K562 (cell line): ENCODE measurements around the gene SLC23A2. TPM values are rescaled to one million over a fixed set of nuclear protein-coding genes. Genes with fewer than 3 reads are reported as not detected.

Experiments used
- ATAC-seq: fragments of 200-7000 bp; cut with Tn5 transposase; 3 replicates; pipeline ENCODE4 v1.9.1; 2020; ENCODE audit warnings: moderate library complexity
- BruUV-seq: library from RNA; stranded (reverse); fragments of 400-500 nt; replicated peaks from 2 replicates; lab custom pipeline; 2021; lab: Mats Ljungman, UMichigan
- CTCF ChIA-PET: fragments of 300-600 bp; formaldehyde crosslinking; extraction: SDS; loops from one replicate; lab custom pipeline; 2021; ENCODE audit warnings: low intra/inter-chr PET ratio; lab: Yijun Ruan, JAX
- POLR2A ChIA-PET: fragments of 300-600, 350-650 bp; sonication (Branson Sonifier 250); formaldehyde crosslinking; extraction: SDS; loops from one replicate; lab custom pipeline; 2021; ENCODE audit warnings: antibody characterized with exemption, inconsistent platforms; lab: Yijun Ruan, JAX
- DNase-seq, 4 experiments: peaks; one replicate each; pipeline versions ENCODE4 v3.0.0 to v3.0.0-alpha.2; 2011 to 2018; ENCODE audit warnings: low spot score in 3 of 4, mixed read lengths in 3 of 4; ENCODE audit errors: extremely low read depth in 1 of 4
- FAIRE-seq: peaks from 2 replicates; lab custom pipeline; 2011; peaks lifted over from hg19 to GRCh38; lab: Jason Lieb, UNC
- H2AFZ ChIP-seq: 2 replicates; pipeline ENCODE4 v1.6.0; 2011; ENCODE audit warnings: low read depth, low read length, control low read depth, inconsistent platforms
- H3K27ac ChIP-seq: fragments of 200-600 bp; 3 replicates; pipeline ENCODE4 v1.8.0; 2011; ENCODE audit warnings: low read depth, mild to moderate bottlenecking, control low read depth, inconsistent platforms, low read length, moderate library complexity, mixed read lengths; ENCODE audit errors: extremely low read depth
- H3K27me3 ChIP-seq, 2 experiments: fragments of 300-600 bp in 1 of 2; 2 replicates in 1 of 2; 3 replicates in 1 of 2; pipeline versions ENCODE4 v1.6.0 to v1.8.0; 2011; ENCODE audit warnings: inconsistent platforms in 2 of 2, low read length in 2 of 2, mild to moderate bottlenecking in 1 of 2, mixed read lengths in 1 of 2, moderate library complexity in 1 of 2; ENCODE audit not compliant: control insufficient read depth in 2 of 2, insufficient read depth in 2 of 2
- H3K36me3 ChIP-seq: fragments of 300-600 bp; 3 replicates; pipeline ENCODE4 v1.8.0; 2011; ENCODE audit warnings: mild to moderate bottlenecking, low read length, inconsistent platforms; ENCODE audit not compliant: control insufficient read depth, insufficient read depth
- H3K4me1 ChIP-seq, 2 experiments: fragments of 200-600 bp in 1 of 2; replicated peaks in 1 of 2; 2 replicates in 1 of 2; 3 replicates in 1 of 2; pipeline versions ENCODE4 v1.5.1 to v1.8.0; 2011; ENCODE audit warnings: inconsistent platforms in 2 of 2, low read length in 2 of 2, mild to moderate bottlenecking in 1 of 2, mixed read lengths in 1 of 2, moderate library complexity in 1 of 2; ENCODE audit not compliant: control insufficient read depth in 2 of 2, insufficient read depth in 2 of 2
- H3K4me2 ChIP-seq: 2 replicates; pipeline ENCODE4 v1.6.1; 2011; ENCODE audit warnings: low read length, control low read depth, inconsistent platforms, mixed read lengths; ENCODE audit not compliant: insufficient read depth
- H3K4me3 ChIP-seq: fragments of 200-600 bp; sonication (generic), shearing (Covaris generic); 2 replicates; pipeline ENCODE4 v1.5.1; 2016; ENCODE audit warnings: control low read depth, inconsistent platforms
- H3K79me2 ChIP-seq: fragments of 200-600 bp; 3 replicates; pipeline ENCODE4 v1.8.0; 2011; ENCODE audit warnings: low read length, inconsistent platforms; ENCODE audit not compliant: control insufficient read depth, insufficient read depth
- H3K9ac ChIP-seq, 2 experiments: 2 replicates each; pipeline versions ENCODE4 v1.6.0 to v1.6.1; 2011; ENCODE audit warnings: low read depth in 2 of 2, low read length in 2 of 2, control low read depth in 1 of 2, inconsistent platforms in 1 of 2, mild to moderate bottlenecking in 1 of 2, mixed read lengths in 1 of 2; ENCODE audit not compliant: insufficient read depth in 1 of 2
- H3K9me1 ChIP-seq: one replicate; pipeline ENCODE4 v1.6.0; 2011; ENCODE audit warnings: inconsistent platforms, mild to moderate bottlenecking, low read length, moderate library complexity; ENCODE audit not compliant: control insufficient read depth, insufficient read depth
- H3K9me3 ChIP-seq: replicated peaks from 2 replicates; pipeline ENCODE4 v1.5.1; 2011; ENCODE audit warnings: low read depth, low read length, inconsistent platforms; ENCODE audit not compliant: control insufficient read depth, insufficient read depth
- H4K20me1 ChIP-seq: replicated peaks from 2 replicates; pipeline ENCODE4 v1.6.1; 2011; ENCODE audit warnings: low read length, inconsistent platforms, mixed read lengths; ENCODE audit not compliant: control insufficient read depth, insufficient read depth
- FOXA3 ChIP-seq, 2 experiments: fragments of 450-650 bp in 1 of 2; sonication (generic) in 1 of 2; formaldehyde crosslinking; IDR thresholded peaks in 1 of 2; conservative IDR thresholded peaks in 1 of 2; 2 replicates each; pipeline versions ENCODE4 v1.4.0 to v1.8.0; 2020 to 2022; ENCODE audit warnings: mild to moderate bottlenecking in 2 of 2, missing genetic modification reagents in 1 of 2
- FOXJ3 ChIP-seq: sonication (generic); formaldehyde crosslinking; IDR thresholded peaks from 2 replicates; pipeline ENCODE4 v1.4.0; 2020; ENCODE audit warnings: mild to moderate bottlenecking, missing genetic modification reagents
- HLTF ChIP-seq: fragments of 450-650 bp; IDR thresholded peaks from 2 replicates; pipeline ENCODE4 v1.6.1; 2016
- HOMEZ ChIP-seq: fragments of 250-450 bp; sonication (Bioruptor Pico); IDR thresholded peaks from 2 replicates; pipeline ENCODE4 v1.4.0; 2020; ENCODE audit warnings: mild to moderate bottlenecking, moderate library complexity
- NCOA2 ChIP-seq, 2 experiments: fragments of 450-650 bp; IDR thresholded peaks; 2 replicates each; pipeline ENCODE4 v1.6.1; 2018; ENCODE audit warnings: mild to moderate bottlenecking in 2 of 2, moderate library complexity in 1 of 2; ENCODE audit not compliant: partially characterized antibody in 2 of 2
- NFIX ChIP-seq: fragments of 250-450 bp; sonication (Bioruptor Pico); IDR thresholded peaks from 2 replicates; pipeline ENCODE4 v1.4.0; 2020; ENCODE audit warnings: low read depth, mild to moderate bottlenecking, moderate library complexity
- NR4A1 ChIP-seq, 2 experiments: fragments of 250-450 bp in 1 of 2; fragments of 450-650 bp in 1 of 2; sonication (Bioruptor Pico) in 1 of 2; IDR thresholded peaks; 2 replicates each; pipeline versions ENCODE4 v1.4.0 to v1.6.1; 2016 to 2020; ENCODE audit warnings: mild to moderate bottlenecking in 2 of 2, missing compliant biosample characterization in 1 of 2, missing genetic modification characterization in 1 of 2, moderate library complexity in 1 of 2
- RNF2 ChIP-seq: sonication (generic); IDR thresholded peaks from 2 replicates; pipeline ENCODE4 v1.6.1; 2016
- SIN3A ChIP-seq, 2 experiments: fragments of 150-350 bp in 1 of 2; IDR thresholded peaks; 2 replicates each; pipeline ENCODE4 v1.6.1; 2011 to 2016; ENCODE audit warnings: borderline replicate concordance in 2 of 2, low read depth in 2 of 2, low read length in 2 of 2, mild to moderate bottlenecking in 2 of 2, moderate library complexity in 2 of 2; ENCODE audit not compliant: control insufficient read depth in 1 of 2
- SMAD2 ChIP-seq: fragments of 150-350 bp; IDR thresholded peaks from 2 replicates; pipeline ENCODE4 v1.6.1; 2014; ENCODE audit warnings: low read depth, mild to moderate bottlenecking, low read length
- SMAD4 ChIP-seq: fragments of 250-450 bp; sonication (Bioruptor Pico); conservative IDR thresholded peaks from 2 replicates; pipeline ENCODE4 v1.8.0; 2021; ENCODE audit warnings: inconsistent platforms, mild to moderate bottlenecking, moderate library complexity
- SMARCA5 ChIP-seq: fragments of 450-650 bp; IDR thresholded peaks from 2 replicates; pipeline ENCODE4 v1.6.1; 2016
- SRSF1 ChIP-seq: fragments of 200-400 bp; formaldehyde crosslinking; IDR thresholded peaks from 2 replicates; pipeline ENCODE4 v1.6.1; 2017; ENCODE audit warnings: mild to moderate bottlenecking, low read depth, low read length, moderate library complexity
- XRCC5 ChIP-seq: fragments of 200-400 bp; formaldehyde crosslinking; IDR thresholded peaks from 2 replicates; pipeline ENCODE4 v1.6.1; 2017; ENCODE audit warnings: low read depth, mild to moderate bottlenecking, low read length
- ZNF274 ChIP-seq: IDR thresholded peaks from 2 replicates; pipeline ENCODE4 v1.6.1; 2011; ENCODE audit warnings: low read depth, mild to moderate bottlenecking, low read length, moderate library complexity, borderline replicate concordance
- WGBS: fragments of 100-300 bp; shearing (Covaris generic); methylation state at CpG from one replicate; pipeline ENCODE4 v1.1.6; 2016; ENCODE audit warnings: low coverage, mixed read lengths; ENCODE audit not compliant: insufficient coverage; ENCODE audit errors: missing lambda C conversion rate; 5-methylcytosine and 5-hydroxymethylcytosine counted together
- in situ Hi-C: fragments of 300-500 bp; cut with MboI; formaldehyde crosslinking; loops from 4 replicates; pipeline ENCODE4 v1.15.0; 2018; ENCODE audit warnings: inconsistent platforms, mixed read lengths
- intact Hi-C: fragments of 100-400 bp; cut with micrococcal nuclease; formaldehyde crosslinking; loops from 2 replicates; pipeline ENCODE4 v1.14.2; 2022
- polyA plus RNA-seq, 8 experiments: library from polyadenylated mRNA; depleted of rRNA in 4 of 8; stranded (reverse) in 5 of 8; unstranded in 3 of 8; fragments of >200 nt; fragmentation: Nextera tagmentation in 2 of 8; fragmentation: Illumina TruSeq in 1 of 8; extraction: Ambion mirVana in 2 of 8; extraction: Trizol in 1 of 8; gene quantifications; 2 replicates each; pipeline versions ENCODE4 v1.2.1 to v1.2.3, GENCODE V29; 2011 to 2014; ENCODE audit warnings: inconsistent platforms in 1 of 8, missing spikeins in 1 of 8
- total RNA-seq, 7 experiments: library from RNA; depleted of rRNA in 6 of 7; stranded (reverse); fragments of >200 nt in 6 of 7; fragmentation: Illumina TruSeq in 2 of 7; extraction: Trizol in 2 of 7; gene quantifications; 2 replicates each; pipeline versions ENCODE4 v1.2.1 to v1.2.3, GENCODE V29; 2011 to 2021; ENCODE audit warnings: low replicate concordance in 1 of 7
- TF ChIP-seq, protein P1 (sequence below): IDR thresholded peaks from 2 replicates; pipeline ENCODE4 v1.6.1; 2012; ENCODE audit warnings: low read depth, low read length, improper control_type of control experiment, borderline replicate concordance

SLC23A2 gene
- total and polyA plus RNA-seq, 9 of the 15 experiments (the other 6 are each of a cell fraction or from before 2014, with no cell fraction given) = 0.39 to 6.7 (median 3.2) TPM

DNA sequence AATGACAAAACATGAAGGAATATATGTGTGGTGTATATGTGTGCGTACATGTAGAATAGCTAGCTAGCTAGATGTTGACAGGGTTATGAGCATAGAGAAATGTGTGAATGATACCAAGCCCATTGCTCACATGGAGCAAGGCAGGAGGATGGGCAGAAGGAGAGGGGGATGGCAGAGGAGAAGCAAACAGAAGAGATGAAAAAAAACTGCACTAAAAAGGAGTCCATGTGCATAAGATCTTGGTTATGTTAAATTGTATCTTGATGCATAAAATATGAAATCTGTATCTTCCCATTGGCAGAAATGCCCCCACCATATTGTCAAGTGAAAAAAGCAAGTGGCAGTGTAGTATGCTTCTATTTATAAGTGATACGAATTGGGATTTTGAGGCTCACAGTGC lies 154.5 kb downstream of the SLC23A2 start:
- DNase-seq = no peak
- ATAC-seq = no peak
- Histone ChIP-seq H3K4me2 (no peak overlapping the region), H3K79me2 (no peaks in the 10 kb centered on the region), H3K27ac (no peak overlapping the region), H2AFZ (no peak overlapping the region), H3K4me3 (no peak overlapping the region), H3K36me3 (no peaks in the 10 kb centered on the region), H3K9ac (no peak overlapping the region), H3K27me3 (peaks cover 3 to 4% of the 10 kb centered on the region in 2 experiments; a peak in 2 of 5 replicates), H4K20me1 (no peaks in the 10 kb centered on the region), H3K4me1 (no peaks in the 10 kb centered on the region), H3K9me3 (no peaks in the 10 kb centered on the region), H3K9me1 (no peaks in the 10 kb centered on the region)
- ChIA-PET CTCF (no interaction called here), POLR2A (interaction anchor here (0.7 kb wide), 1 partner anchor 14 kb away, joined by 3 read pairs; no protein-coding TSS in a partner anchor)
- intact Hi-C loops (no loop called here), in situ Hi-C loops (no loop called here)
- no peak for FAIRE-seq
- no TSS peak for BruUV-seq
- no peak for TF ChIP-seq HOMEZ
- TF ChIP-seq SMARCA5 = no peak
- TF ChIP-seq NR4A1 (CRISPR knock-in tag; IDR thresholded peaks at IDR 0.05) = no peak
- no peak for TF ChIP-seq NR4A1 (tag; IDR thresholded peaks at IDR 0.05)
- no peak for TF ChIP-seq SIN3A (IDR thresholded peaks at IDR 0.05; ENCODE audit: borderline replicate concordance in 2 of 2, control insufficient read depth in 1 of 2, low read depth in 2 of 2, low read length in 2 of 2)
- no peak for TF ChIP-seq SRSF1
- TF ChIP-seq ZNF274 = no peak
- TF ChIP-seq, protein P1, sequence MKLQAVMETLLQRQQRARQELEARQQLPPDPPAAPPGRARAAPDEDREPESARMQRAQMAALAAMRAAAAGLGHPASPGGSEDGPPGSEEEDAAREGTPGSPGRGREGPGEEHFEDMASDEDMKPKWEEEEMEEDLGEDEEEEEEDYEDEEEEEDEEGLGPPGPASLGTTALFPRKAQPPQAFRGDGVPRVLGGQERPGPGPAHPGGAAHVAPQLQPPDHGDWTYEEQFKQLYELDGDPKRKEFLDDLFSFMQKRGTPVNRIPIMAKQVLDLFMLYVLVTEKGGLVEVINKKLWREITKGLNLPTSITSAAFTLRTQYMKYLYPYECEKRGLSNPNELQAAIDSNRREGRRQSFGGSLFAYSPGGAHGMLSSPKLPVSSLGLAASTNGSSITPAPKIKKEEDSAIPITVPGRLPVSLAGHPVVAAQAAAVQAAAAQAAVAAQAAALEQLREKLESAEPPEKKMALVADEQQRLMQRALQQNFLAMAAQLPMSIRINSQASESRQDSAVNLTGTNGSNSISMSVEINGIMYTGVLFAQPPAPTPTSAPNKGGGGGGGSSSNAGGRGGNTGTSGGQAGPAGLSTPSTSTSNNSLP = no peak
- TF ChIP-seq NFIX = no peak
- no peak for TF ChIP-seq FOXA3 (CRISPR knock-in tag; conservative IDR thresholded peaks at IDR 0.05 in 1 of 2, IDR thresholded peaks at IDR 0.05 in 1 of 2)
- TF ChIP-seq XRCC5 = no peak
- TF ChIP-seq NCOA2 (IDR thresholded peaks at IDR 0.05; ENCODE audit: partially characterized antibody in 2 of 2) = no peak
- TF ChIP-seq RNF2 = no peak
- no peak for TF ChIP-seq FOXJ3 (CRISPR knock-in tag)
- TF ChIP-seq SMAD4 (CRISPR knock-in tag) = no peak
- TF ChIP-seq SMAD2 = no peak
- TF ChIP-seq HLTF = no peak
- 6% methylated on average over 2 of the region's 2 CpGs for WGBS
